Pulmonary artery endothelial cell (primary cell): Measurements from ENCODE around the gene CEBPG. TPM values are rescaled to one million over a fixed set of nuclear protein-coding genes. Genes with fewer than 3 reads are reported as not detected.
A peak's percentile ranks its signal among the peaks of the same experiment; 100 is the strongest.

Experiments
- DNase-seq: peaks from one replicate; pipeline ENCODE4 v3.0.0-alpha.2; 2011; ENCODE audit warnings: low read depth, low spot score
- total RNA-seq: library from RNA; depleted of rRNA; stranded (reverse); fragments of >200 nt; gene quantifications from 2 replicates; pipeline ENCODE4 v1.2.3, GENCODE V29; 2014

Gene CEBPG
- total RNA-seq, result 31.3 and 37.5 TPM in 2 replicates

- peak; percentile 63 for DNase-seq
Observed at GRCh38 chr19:33373453-33374235, at the start of gene CEBPG. TSS of gene CEBPG (plus strand) at chr19:33373709. CDS start at chr19:33379240, 5,531 bp downstream.

- DNase-seq, result no peak
Observed at GRCh38 chr19:33324628-33325027, 48.9 kb upstream of the CEBPG start.

- DNase-seq, result no peak
Observed at GRCh38 chr19:33325920-33326319, 47.6 kb upstream of the CEBPG start.

GRCh38 chr19:33329060-33329459 lies 44.4 kb upstream of the CEBPG start:
- no peak for DNase-seq

- no peak for DNase-seq
Observed at GRCh38 chr19:33329736-33330135, 43.8 kb upstream of the CEBPG start.

- DNase-seq, result no peak
Observed at GRCh38 chr19:33332248-33332647, 41.3 kb upstream of the CEBPG start.

GRCh38 chr19:33333151-33333550 lies 40.4 kb upstream of the CEBPG start:
- no peak for DNase-seq

GRCh38 chr19:33333642-33334041 lies 39.9 kb upstream of the CEBPG start:
- DNase-seq, result no peak

- DNase-seq, result no peak
Observed at GRCh38 chr19:33334271-33334670, 39.2 kb upstream of the CEBPG start.

- no peak for DNase-seq
Observed at GRCh38 chr19:33335446-33335845, 38.1 kb upstream of the CEBPG start.

- no peak for DNase-seq
Observed at GRCh38 chr19:33339016-33339984, 34.2 kb upstream of the CEBPG start.

- no peak for DNase-seq
Observed at GRCh38 chr19:33340991-33341390, 32.5 kb upstream of the CEBPG start.

- no peak for DNase-seq
Observed at GRCh38 chr19:33343301-33343700, 30.2 kb upstream of the CEBPG start.

GRCh38 chr19:33343859-33344572 lies 29.5 kb upstream of the CEBPG start:
- no peak for DNase-seq

- DNase-seq, result no peak
Observed at GRCh38 chr19:33344573-33344925, 29.0 kb upstream of the CEBPG start.

GRCh38 chr19:33345163-33345562 lies 28.3 kb upstream of the CEBPG start:
- no peak for DNase-seq

- no peak for DNase-seq
Observed at GRCh38 chr19:33346665-33347064, 26.8 kb upstream of the CEBPG start.

- DNase-seq, result no peak
Observed at GRCh38 chr19:33347300-33347699, 26.2 kb upstream of the CEBPG start.

GRCh38 chr19:33348301-33349010 lies 25.1 kb upstream of the CEBPG start:
- DNase-seq, result no peak

GRCh38 chr19:33349319-33350289 lies 23.9 kb upstream of the CEBPG start:
- no peak for DNase-seq
